HEK293 (cell line): ENCODE results near the gene ROR2.

ENCODE experiments used
- KLF7 ChIP-seq: fragments of 450-650 bp; formaldehyde crosslinking; IDR thresholded peaks from 2 replicates; pipeline ENCODE4 v1.5.1; 2016; ENCODE audit warnings: missing biosample characterization, missing genetic modification characterization, borderline replicate concordance
- ZNF274 ChIP-seq, 2 experiments: fragments of 200-500 bp in 1 of 2; fragments of 450-650 bp in 1 of 2; sonication (Bioruptor generic) in 1 of 2; formaldehyde crosslinking in 1 of 2; IDR thresholded peaks; 2 replicates each; pipeline versions ENCODE4 v1.5.1 to v1.6.1; 2014 to 2016; ENCODE audit warnings: borderline replicate concordance in 1 of 2, inconsistent platforms in 1 of 2, low read length in 1 of 2, missing biosample characterization in 1 of 2, missing genetic modification characterization in 1 of 2
- ZNF48 ChIP-seq: fragments of 450-650 bp; formaldehyde crosslinking; IDR thresholded peaks from 2 replicates; pipeline ENCODE4 v1.5.1; 2016; ENCODE audit warnings: missing biosample characterization, missing genetic modification characterization
- ZNF837 ChIP-seq: fragments of 450-650 bp; formaldehyde crosslinking; IDR thresholded peaks from 2 replicates; pipeline ENCODE4 v1.5.1; 2016; ENCODE audit warnings: missing biosample characterization, missing genetic modification characterization
- TF ChIP-seq, protein P1 (sequence below): fragments of 450-650 bp; formaldehyde crosslinking; IDR thresholded peaks from 2 replicates; pipeline ENCODE4 v1.5.1; 2016; ENCODE audit warnings: missing biosample characterization, missing genetic modification characterization
- TF ChIP-seq, protein P2 (sequence below): fragments of 450-650 bp; formaldehyde crosslinking; IDR thresholded peaks from 2 replicates; pipeline ENCODE4 v1.5.1; 2016; ENCODE audit warnings: missing biosample characterization, missing genetic modification characterization

DNA sequence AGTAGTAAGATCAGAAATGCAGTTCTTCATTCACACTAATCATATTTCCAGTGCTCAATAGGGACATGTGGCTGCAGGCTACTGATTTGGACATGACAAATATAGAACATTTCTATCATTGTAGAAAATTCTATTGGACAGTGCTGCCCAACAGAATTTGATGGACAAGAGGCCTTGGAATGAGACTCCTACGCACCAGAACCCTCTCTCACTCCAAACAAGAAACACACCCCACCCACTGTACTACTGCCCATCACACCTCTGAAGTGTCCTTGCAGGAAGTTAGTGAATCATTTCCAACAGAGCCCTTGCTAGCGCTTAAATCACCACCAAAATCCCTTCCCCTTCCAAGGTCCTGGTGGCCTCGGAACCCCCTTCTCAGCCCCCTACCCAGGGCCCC is 66.5 kb downstream of the ROR2 start:
- TF ChIP-seq ZNF274 (IDR thresholded peaks at IDR 0.05; ENCODE audit: low read length) (no peak), ZNF274 (tag by site-specific recombination; IDR thresholded peaks at IDR 0.05; ENCODE audit: borderline replicate concordance) (no peak), ZNF837 (tag by site-specific recombination) (no peak), ZNF48 (tag by site-specific recombination) (no peak), KLF7 (no peak)
- TF ChIP-seq, protein P1, sequence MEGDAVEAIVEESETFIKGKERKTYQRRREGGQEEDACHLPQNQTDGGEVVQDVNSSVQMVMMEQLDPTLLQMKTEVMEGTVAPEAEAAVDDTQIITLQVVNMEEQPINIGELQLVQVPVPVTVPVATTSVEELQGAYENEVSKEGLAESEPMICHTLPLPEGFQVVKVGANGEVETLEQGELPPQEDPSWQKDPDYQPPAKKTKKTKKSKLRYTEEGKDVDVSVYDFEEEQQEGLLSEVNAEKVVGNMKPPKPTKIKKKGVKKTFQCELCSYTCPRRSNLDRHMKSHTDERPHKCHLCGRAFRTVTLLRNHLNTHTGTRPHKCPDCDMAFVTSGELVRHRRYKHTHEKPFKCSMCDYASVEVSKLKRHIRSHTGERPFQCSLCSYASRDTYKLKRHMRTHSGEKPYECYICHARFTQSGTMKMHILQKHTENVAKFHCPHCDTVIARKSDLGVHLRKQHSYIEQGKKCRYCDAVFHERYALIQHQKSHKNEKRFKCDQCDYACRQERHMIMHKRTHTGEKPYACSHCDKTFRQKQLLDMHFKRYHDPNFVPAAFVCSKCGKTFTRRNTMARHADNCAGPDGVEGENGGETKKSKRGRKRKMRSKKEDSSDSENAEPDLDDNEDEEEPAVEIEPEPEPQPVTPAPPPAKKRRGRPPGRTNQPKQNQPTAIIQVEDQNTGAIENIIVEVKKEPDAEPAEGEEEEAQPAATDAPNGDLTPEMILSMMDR (tag by site-specific recombination) = no peak
- TF ChIP-seq, protein P2, sequence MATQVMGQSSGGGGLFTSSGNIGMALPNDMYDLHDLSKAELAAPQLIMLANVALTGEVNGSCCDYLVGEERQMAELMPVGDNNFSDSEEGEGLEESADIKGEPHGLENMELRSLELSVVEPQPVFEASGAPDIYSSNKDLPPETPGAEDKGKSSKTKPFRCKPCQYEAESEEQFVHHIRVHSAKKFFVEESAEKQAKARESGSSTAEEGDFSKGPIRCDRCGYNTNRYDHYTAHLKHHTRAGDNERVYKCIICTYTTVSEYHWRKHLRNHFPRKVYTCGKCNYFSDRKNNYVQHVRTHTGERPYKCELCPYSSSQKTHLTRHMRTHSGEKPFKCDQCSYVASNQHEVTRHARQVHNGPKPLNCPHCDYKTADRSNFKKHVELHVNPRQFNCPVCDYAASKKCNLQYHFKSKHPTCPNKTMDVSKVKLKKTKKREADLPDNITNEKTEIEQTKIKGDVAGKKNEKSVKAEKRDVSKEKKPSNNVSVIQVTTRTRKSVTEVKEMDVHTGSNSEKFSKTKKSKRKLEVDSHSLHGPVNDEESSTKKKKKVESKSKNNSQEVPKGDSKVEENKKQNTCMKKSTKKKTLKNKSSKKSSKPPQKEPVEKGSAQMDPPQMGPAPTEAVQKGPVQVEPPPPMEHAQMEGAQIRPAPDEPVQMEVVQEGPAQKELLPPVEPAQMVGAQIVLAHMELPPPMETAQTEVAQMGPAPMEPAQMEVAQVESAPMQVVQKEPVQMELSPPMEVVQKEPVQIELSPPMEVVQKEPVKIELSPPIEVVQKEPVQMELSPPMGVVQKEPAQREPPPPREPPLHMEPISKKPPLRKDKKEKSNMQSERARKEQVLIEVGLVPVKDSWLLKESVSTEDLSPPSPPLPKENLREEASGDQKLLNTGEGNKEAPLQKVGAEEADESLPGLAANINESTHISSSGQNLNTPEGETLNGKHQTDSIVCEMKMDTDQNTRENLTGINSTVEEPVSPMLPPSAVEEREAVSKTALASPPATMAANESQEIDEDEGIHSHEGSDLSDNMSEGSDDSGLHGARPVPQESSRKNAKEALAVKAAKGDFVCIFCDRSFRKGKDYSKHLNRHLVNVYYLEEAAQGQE = no peak
